ENCODE results near the gene FNBP1.

- no peak for TF ChIP-seq CTCF (conservative IDR thresholded peaks at IDR 0.05 in 1 of 2, IDR thresholded peaks at IDR 0.05 in 1 of 2; ENCODE audit: low read depth in 1 of 2, low read length in 2 of 2)
- no peak for TF ChIP-seq EZH2 (IDR thresholded peaks at IDR 0.05; ENCODE audit: low read length, missing control alignments)
Observed at GRCh38 chr9:130069048-130069447, 26.1 kb upstream of the FNBP1 start.

Data from fibroblast of lung (primary cell).